Skeletal muscle cell (primary cell): ENCODE measurements around the gene PPP5C.
A peak's percentile ranks its signal among the peaks of the same experiment; 100 is the strongest.
"Not testable (repeated sequence)": the region's sequence is repeated elsewhere in the genome, so short reads cannot be mapped to it uniquely, and the experiment has no call there.

Experiments
- DNase-seq: peaks from one replicate; pipeline ENCODE4 v3.0.0-alpha.2; 2010; ENCODE audit warnings: low read depth
- H3K4me3 ChIP-seq: 2 replicates; pipeline ENCODE4 v1.5.1; 2011; ENCODE audit warnings: low read depth, mild to moderate bottlenecking, control low read depth, low read length, moderate library complexity

Gene PPP5C

DNA sequence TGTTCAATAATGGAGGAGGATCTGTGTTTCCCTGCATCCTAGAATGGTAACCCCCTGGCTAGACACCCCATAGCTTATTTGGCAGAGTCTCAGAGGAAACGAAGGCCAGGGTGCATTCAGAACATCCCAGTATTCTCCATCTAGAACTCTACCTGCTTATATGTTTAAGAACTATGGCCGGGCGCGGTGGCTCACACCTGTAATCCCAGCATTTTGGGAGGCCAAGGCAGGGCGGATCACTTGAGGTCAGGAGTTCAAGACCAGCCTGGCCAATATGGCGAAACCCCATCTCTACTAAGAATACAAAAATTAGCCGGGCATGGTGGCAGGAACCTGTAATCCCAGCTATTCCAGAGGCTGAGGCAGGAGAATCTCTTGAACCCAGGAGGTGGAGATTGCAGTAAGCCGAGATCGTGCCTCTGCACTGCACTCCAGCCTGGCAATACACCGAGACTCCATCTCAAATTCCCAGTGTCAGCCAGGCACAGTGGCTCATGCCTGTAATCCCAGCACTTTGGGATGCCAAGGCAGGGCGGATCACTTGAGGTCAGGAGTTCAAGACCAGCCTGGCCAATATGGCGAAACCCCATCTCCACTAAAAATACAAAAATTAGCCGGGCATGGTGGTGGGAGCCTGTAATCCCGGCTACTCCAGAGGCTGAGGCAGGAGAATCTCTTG is 51.1 kb downstream of the PPP5C start:
- H3K4me3 ChIP-seq, DNase-seq: not testable (repeated sequence)

DNA sequence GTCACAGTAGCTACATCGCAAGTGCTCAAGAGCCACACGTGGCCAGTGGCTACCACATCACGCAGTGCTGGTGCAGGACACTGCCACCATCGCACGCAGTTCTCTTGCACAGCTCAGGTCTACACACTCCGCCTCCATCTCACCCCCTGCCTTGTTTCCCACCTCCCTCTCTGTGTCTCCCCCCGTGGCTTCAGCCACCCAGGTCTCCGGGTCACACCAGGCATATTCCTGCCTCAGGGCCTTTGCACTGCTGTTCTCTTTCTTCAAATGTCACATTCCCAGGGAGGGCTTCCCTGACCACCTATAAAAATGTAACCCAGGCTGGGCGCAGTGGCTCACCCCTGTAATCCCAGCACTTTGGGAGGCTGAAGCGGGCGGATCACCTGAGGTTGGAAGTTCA is 55.8 kb downstream of the PPP5C start:
- no peak overlapping the region for H3K4me3 ChIP-seq
- no peak for DNase-seq

GRCh38 chr19:46404055-46404752 is 57.3 kb downstream of the PPP5C start:
- no peak for DNase-seq
- H3K4me3 ChIP-seq: peak overlapping the region; percentile 32

DNA sequence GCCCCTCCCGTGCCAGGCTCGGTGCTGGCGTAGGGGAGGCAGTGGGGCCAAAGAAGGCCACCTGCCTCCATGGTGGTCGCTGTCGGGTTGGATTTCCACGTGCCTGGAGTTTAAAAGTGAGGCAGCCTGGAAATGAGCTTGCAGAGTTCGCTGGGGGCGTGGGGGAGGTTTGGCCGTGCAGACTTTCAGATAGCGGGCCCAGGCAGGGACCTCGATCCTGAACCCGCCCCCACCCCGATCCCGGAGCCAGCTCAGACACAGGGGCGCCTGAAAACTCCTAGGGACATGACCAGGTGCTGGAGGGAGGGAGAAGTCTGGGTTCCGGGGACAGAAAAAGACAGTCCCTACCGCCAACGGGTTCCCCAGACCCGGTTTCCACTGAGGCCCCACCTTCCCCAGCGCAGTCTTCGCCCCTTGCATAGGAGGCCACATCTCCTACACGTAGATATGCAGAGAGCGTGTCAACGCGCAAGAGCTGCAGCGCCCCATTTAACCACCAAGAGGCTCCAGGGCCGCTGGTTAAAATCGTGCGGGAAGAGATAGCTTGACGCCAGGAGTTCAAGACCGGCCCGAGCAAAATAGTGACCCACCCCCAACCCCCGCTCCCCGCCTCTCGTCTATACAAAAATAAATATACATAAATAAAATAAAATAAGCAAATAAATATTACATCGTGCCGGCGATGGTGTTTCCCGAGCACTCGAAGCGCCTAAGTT is 58.0 kb downstream of the PPP5C start:
- DNase-seq: no peak
- H3K4me3 ChIP-seq: peak overlapping the region; percentile 32

GRCh38 chr19:46406976-46407375 is 60.1 kb downstream of the PPP5C start:
- H3K4me3 ChIP-seq: no peak overlapping the region
- no peak for DNase-seq

DNA sequence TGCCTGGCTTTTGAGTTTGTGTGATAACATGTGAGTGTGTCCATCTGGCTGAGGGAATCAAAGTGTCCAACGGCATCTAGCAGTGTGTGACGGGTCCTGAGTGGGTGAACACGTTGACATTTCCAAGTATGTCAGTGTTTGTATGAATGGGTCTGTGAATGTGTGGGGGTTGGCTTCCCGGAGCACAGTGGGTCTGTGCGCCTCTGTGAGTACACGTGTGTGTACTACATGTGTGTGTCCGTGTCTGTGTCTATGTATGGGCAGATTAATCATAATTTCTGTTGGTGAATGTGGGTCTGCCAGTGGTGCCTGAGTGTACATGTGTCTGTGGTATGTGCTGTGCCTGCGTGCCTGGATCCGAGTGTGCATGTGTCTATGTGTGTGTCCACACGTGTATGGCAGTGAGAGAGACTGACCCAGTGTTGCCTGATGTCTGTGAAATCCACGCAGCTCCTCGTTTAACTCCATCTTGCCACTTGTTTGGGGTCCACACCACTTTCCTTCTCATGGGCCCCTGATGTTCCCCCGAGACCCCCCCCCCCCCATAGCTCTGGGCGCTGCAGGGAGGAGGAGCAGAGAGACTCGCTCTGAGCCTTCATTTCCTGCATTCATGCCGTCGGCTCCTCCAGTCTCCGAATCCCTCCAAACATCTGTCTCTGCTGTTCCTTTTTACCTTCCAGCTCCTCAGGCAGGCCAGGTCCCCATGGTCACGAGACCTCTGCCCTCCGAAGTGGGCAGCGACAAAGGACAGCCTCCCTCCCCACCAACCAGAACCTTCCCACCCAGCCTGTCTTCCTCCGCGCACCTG is 61.2 kb downstream of the PPP5C start:
- peak overlapping the region; percentile 31 for H3K4me3 ChIP-seq
- DNase-seq: no peak

GRCh38 chr19:46408664-46409039 is 61.8 kb downstream of the PPP5C start:
- H3K4me3 ChIP-seq: peak overlapping the region; percentile 31
- DNase-seq: no peak

DNA sequence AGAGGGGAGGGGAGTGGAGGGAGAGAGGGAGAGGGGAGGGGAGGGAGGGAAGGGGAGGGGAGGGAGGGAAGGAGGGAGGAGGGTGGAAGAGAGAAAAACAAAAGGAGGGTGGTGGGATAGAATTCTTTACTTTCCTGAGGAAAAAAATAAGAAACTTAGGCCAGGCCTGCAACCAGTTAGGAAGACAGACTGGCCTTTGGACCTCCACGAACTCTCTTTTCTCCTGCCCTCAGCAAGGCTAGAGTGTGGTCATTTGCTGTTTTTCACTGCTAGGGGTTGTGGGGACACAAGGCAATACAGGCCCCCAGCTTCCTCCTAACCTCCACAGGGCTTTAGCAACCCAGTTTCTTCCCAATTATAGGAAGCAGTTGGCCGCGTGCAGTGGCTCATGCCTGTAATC is 62.3 kb downstream of the PPP5C start:
- H3K4me3 ChIP-seq: peak overlapping the region; percentile 7
- DNase-seq: no peak

- peak overlapping the region; percentile 90 for H3K4me3 ChIP-seq
- no peak for DNase-seq
Measured at GRCh38 chr19:46410205-46411087, 63.6 kb downstream of the PPP5C start.

DNA sequence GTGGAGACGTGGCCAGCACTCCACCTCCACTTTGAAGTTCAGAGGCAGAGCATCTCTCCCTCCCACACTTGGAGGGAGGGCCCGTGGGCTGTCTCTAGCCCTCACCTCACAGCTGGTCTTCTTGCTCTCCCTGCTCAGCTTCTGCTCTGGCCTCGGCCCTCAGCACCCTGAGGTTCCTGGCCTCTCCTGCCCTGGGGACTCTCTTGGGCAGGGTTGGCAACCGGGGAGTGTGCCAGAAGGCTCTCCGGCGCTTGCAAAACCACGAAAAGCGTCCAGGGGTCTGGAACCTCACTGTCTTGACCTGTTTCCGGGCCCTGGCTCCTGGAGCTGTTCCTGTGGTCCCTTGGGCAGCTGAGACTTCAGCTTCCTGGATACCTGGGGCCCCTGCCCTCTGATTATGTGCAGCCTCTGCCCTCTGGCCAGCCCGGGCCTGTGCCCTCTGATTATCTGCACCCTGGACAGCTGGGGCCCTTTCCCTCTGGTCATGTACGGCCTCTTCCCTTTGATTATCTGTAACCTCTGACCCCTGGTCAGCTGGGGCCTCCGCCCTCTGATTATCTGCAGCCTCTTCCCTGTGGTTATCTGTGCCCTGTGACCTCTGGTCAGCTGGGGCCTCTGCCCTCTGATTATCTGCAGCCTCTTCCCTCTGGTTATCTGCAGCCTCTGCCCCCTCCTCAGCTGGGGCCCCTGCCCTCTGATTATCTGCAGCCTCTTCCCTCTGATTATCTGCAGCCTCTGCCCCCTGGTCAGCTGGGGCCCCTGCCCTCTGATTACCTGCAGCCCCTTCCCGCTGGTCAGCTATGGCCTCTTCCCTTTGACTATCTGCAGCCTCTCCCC is 64.4 kb downstream of the PPP5C start:
- peak overlapping the region; percentile 90 for H3K4me3 ChIP-seq
- no peak for DNase-seq

- peak overlapping the region; percentile 90 for H3K4me3 ChIP-seq
- DNase-seq: no peak
Measured at GRCh38 chr19:46411925-46412649, 65.2 kb downstream of the PPP5C start.

DNA sequence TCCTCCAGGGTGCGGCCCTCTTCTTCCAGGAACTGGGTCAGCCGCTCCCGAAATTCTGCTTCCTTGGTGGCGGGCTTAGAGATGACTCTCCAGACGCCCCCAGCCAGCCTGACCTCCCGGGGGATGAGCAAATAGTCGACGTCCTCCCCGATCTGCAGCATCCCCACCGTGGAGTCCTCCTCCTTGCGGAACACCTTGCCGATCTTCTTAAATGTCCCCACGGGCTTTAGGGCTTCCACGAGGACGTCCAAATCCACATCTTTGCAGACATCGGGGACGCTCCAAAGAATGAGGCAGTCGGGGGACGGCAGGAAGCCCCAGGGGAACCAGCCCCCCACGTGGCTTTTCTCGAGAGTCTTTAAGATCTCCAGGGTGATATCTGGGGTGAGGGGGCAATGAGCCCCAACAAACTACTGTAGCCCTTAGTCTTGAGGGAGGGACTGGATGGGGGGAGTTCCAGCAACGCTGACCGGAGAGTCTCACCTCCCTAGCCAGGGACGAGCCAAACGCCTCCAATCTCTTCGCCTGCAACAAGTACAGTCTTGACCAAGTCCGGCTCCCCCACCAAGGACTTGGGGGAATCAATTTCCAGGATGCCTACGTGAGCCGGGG is 65.9 kb downstream of the PPP5C start:
- H3K4me3 ChIP-seq: peak overlapping the region; percentile 90
- DNase-seq: no peak

GRCh38 chr19:46413262-46414031 is 66.6 kb downstream of the PPP5C start, which contains the start of gene CCDC8:
Gene CCDC8 (minus strand): TSS chr19:46413564. CDS start chr19:46412810, 754 bp downstream.
- peak within 1 kb of the TSS; percentile 90 for H3K4me3 ChIP-seq

GRCh38 chr19:46414899-46415298 is 68.0 kb downstream of the PPP5C start:
- DNase-seq, H3K4me3 ChIP-seq: not testable (repeated sequence)

More at GRCh38 chr19:46413262-46414031, 66.6 kb downstream of the PPP5C start, which contains the start of gene CCDC8:
- peak; percentile 95 for DNase-seq

DNA sequence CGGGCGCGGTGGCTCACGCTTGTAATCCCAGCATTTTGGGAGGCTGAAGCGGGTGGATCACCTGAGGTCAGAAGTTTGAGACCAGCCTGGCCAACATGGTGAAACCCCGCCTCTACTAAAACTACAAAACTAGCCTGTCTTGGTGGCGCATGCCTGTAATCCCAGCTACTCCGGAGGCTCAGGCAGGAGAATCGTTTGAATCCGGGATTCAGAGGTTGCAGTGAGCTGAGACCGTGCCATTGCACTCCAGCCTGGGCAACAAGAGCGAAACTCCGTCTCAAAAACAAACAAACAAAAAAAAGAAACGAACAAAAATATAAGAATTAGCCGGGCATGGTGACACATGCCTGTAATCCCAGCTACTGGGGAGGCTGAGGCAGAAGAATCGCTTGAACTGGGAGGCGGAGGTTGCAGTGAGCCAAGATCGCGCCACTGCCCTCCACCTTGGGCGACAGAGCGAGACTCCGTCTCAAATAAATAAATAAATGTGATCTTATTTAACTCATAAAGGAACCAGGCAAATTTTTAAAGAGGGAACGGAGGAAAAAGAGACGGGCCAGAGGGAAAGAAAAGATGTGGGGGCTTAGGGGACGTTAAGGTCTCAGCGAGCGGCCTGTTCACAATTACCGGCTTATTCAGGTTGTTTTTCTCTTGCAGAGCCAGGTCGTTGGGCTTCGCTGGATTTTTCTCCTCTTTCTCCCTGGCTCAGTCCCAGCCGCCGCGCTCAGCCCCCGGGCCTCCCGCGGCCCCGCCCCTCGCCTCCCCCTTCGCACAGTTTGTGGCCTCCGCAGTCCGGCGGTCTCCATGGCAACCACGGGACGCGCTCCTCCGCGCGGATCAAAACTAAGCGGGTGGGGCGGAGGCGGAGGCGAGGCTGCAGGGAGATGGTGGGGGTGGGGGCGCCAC is 69.2 kb downstream of the PPP5C start:
- H3K4me3 ChIP-seq: peak overlapping the region; percentile 36
- peak; percentile 67 for DNase-seq
